Measurements from ENCODE around the gene ALK.

DNA sequence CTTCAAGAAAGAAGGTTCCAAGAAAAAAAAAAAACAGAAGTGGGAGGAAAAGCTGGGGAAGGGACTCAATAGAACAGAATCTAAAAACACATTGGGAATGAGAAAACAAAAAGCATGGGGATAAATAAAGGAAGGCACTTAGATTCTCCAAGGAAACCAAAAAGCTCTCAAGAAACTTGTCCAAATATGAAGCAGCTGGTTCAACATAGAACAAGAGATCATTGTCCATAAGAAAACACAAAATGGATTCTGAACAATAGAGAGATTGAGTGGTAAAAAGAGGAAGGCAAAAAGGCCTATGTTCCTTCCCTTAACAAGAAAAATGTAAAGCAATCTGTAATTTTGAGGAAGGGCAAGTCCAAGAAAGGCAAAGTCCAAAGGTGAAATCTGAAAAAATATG is 32.9 kb upstream of the ALK start:
- no peak for TF ChIP-seq CTCF (IDR thresholded peaks at IDR 0.05; ENCODE audit: low read length)
- TF ChIP-seq EZH2 (IDR thresholded peaks at IDR 0.05; ENCODE audit: borderline replicate concordance, low read length), result no peak
